SK-N-SH (cell line): ENCODE results near the gene ZNF865.

Source experiments
- CTCF ChIP-seq: fragments of 200-600 bp; sonication (generic); IDR thresholded peaks from 2 replicates; pipeline ENCODE4 v1.6.1; 2017; ENCODE audit warnings: antibody characterized with exemption, mild to moderate bottlenecking, moderate library complexity
- JUND ChIP-seq: IDR thresholded peaks from 2 replicates; pipeline ENCODE4 v1.4.0; 2012
- TCF12 ChIP-seq: IDR thresholded peaks from 2 replicates; pipeline ENCODE4 v1.4.0; 2012

- TF ChIP-seq CTCF, result no peak
- TF ChIP-seq TCF12, result no peak
- TF ChIP-seq JUND, result no peak
Observed at GRCh38 chr19:55644191-55644833, 38.9 kb downstream of the ZNF865 start.
